CD4-positive, alpha-beta T cell treated with Interleukin-15 for 4 hours (primary cell): Measurements from ENCODE around the gene CENPL.

Experiments used
- DNase-seq: peaks from one replicate; pipeline ENCODE4 v3.0.0-alpha.2; 2020; ENCODE audit warnings: low spot score

CENPL gene

GRCh38 chr1:173758110-173758509 lies 66.6 kb downstream of the CENPL start:
- no peak for DNase-seq

GRCh38 chr1:173757666-173758065 lies 67.0 kb downstream of the CENPL start:
- DNase-seq = no peak

GRCh38 chr1:173753830-173754229 lies 70.9 kb downstream of the CENPL start:
- no peak for DNase-seq
